Fibroblast of peridontal ligament (primary cell): ENCODE measurements around the gene PRKG1.
"Not testable (repeated sequence)": the region's sequence is repeated elsewhere in the genome, so short reads cannot be mapped to it uniquely, and the experiment has no call there.

Experiments
- DNase-seq: peaks from one replicate; pipeline ENCODE4 v3.0.0-alpha.2; 2010; ENCODE audit errors: extremely low read depth

Gene PRKG1

GRCh38 chr10:51377070-51377931, 303.0 kb downstream of the PRKG1 start:
- DNase-seq = no peak

GRCh38 chr10:51377932-51378599, 303.8 kb downstream of the PRKG1 start:
- no peak for DNase-seq

- DNase-seq = no peak
These were observed 307.9 kb downstream of the PRKG1 start for GRCh38 chr10:51382181-51382580.

GRCh38 chr10:51384971-51385370, 310.7 kb downstream of the PRKG1 start:
- DNase-seq = no peak

GRCh38 chr10:51386248-51386885, 312.1 kb downstream of the PRKG1 start:
- DNase-seq = peak; percentile 61

GRCh38 chr10:51389415-51390321, 315.4 kb downstream of the PRKG1 start:
- DNase-seq = peak; percentile 100

GRCh38 chr10:51393006-51393405, 318.7 kb downstream of the PRKG1 start:
- DNase-seq = not testable (repeated sequence)

- no peak for DNase-seq
These were observed 319.8 kb downstream of the PRKG1 start for GRCh38 chr10:51394039-51394438.

GRCh38 chr10:51397244-51397643, 323.0 kb downstream of the PRKG1 start:
- DNase-seq = no peak

- DNase-seq = peak; percentile 65
These were observed 323.4 kb downstream of the PRKG1 start for GRCh38 chr10:51397695-51398094.

- no peak for DNase-seq
These were observed 325.6 kb downstream of the PRKG1 start for GRCh38 chr10:51399840-51400239.

GRCh38 chr10:51400392-51401096, 326.3 kb downstream of the PRKG1 start:
- no peak for DNase-seq

- no peak for DNase-seq
These were observed 329.2 kb downstream of the PRKG1 start for GRCh38 chr10:51403521-51403920.

- DNase-seq = no peak
These were observed 331.5 kb downstream of the PRKG1 start for GRCh38 chr10:51405580-51406351.

GRCh38 chr10:51406581-51406980, 332.3 kb downstream of the PRKG1 start:
- no peak for DNase-seq

- DNase-seq = no peak
These were observed 342.2 kb downstream of the PRKG1 start for GRCh38 chr10:51416494-51416893.

- no peak for DNase-seq
These were observed 345.2 kb downstream of the PRKG1 start for GRCh38 chr10:51419196-51420093.

GRCh38 chr10:51421853-51422252, 347.6 kb downstream of the PRKG1 start:
- DNase-seq = peak; percentile 26
